Activated CD4-positive, alpha-beta T cell treated with anti-CD3 and anti-CD28 coated beads for 1 hour (primary cell): Measurements from ENCODE around the gene CLCNKA.
"Not testable (repeated sequence)": the region's sequence is repeated elsewhere in the genome, so short reads cannot be mapped to it uniquely, and the experiment has no call there.

Experiments
- DNase-seq: peaks from one replicate; pipeline ENCODE4 v3.0.0-alpha.2; 2020

The CLCNKA gene

GRCh38 chr1:16018749-16019643 is 2.8 kb upstream of the CLCNKA start:
- DNase-seq = no peak

- DNase-seq = no peak
These were observed 2.1 kb upstream of the CLCNKA start for GRCh38 chr1:16019644-16020277.

- no peak for DNase-seq
These were observed 1.5 kb upstream of the CLCNKA start for GRCh38 chr1:16020325-16020724.

GRCh38 chr1:16020878-16021277 is 958 bp upstream of the CLCNKA start:
- DNase-seq = not testable (repeated sequence)

- no peak for DNase-seq
These were observed 557 bp downstream of the CLCNKA start for GRCh38 chr1:16022393-16022792.

GRCh38 chr1:16023050-16023653 is 1.3 kb downstream of the CLCNKA start:
- no peak for DNase-seq

- not testable (repeated sequence) for DNase-seq
These were observed 4.5 kb downstream of the CLCNKA start for GRCh38 chr1:16026302-16026701.

GRCh38 chr1:16026723-16027484 is 5.1 kb downstream of the CLCNKA start:
- no peak for DNase-seq

GRCh38 chr1:16028237-16029002 is 6.6 kb downstream of the CLCNKA start:
- DNase-seq = no peak

- not testable (repeated sequence) for DNase-seq
These were observed 7.1 kb downstream of the CLCNKA start for GRCh38 chr1:16029003-16029268.

GRCh38 chr1:16029288-16029687 is 7.5 kb downstream of the CLCNKA start:
- DNase-seq = no peak

- DNase-seq = no peak
These were observed 9.7 kb downstream of the CLCNKA start for GRCh38 chr1:16031551-16031950.

- DNase-seq = no peak
These were observed 10.7 kb downstream of the CLCNKA start for GRCh38 chr1:16032388-16033102.

- DNase-seq = not testable (repeated sequence)
These were observed 11.3 kb downstream of the CLCNKA start for GRCh38 chr1:16033103-16033632.

GRCh38 chr1:16036461-16036860 is 14.6 kb downstream of the CLCNKA start:
- not testable (repeated sequence) for DNase-seq

GRCh38 chr1:16038620-16038912 is 16.7 kb downstream of the CLCNKA start:
- no peak for DNase-seq

- not testable (repeated sequence) for DNase-seq
These were observed 18.0 kb downstream of the CLCNKA start for GRCh38 chr1:16039871-16040270.

- no peak for DNase-seq
These were observed 19.4 kb downstream of the CLCNKA start for GRCh38 chr1:16041200-16041599.

GRCh38 chr1:16042096-16042495 is 20.3 kb downstream of the CLCNKA start:
- no peak for DNase-seq

GRCh38 chr1:16042654-16043053 is 20.8 kb downstream of the CLCNKA start:
- not testable (repeated sequence) for DNase-seq

GRCh38 chr1:16043521-16043920 is 21.7 kb downstream of the CLCNKA start, which contains the start of gene CLCNKB:
Gene CLCNKB, plus strand, starts transcription at chr1:16043782. Its CDS starts 711 bp downstream, at chr1:16044493.
- no peak for DNase-seq

GRCh38 chr1:16043950-16044349 is 22.1 kb downstream of the CLCNKA start:
- DNase-seq = no peak
